Activated CD4-positive, alpha-beta T cell treated with anti-CD3 and anti-CD28 coated beads for 1 hour (primary cell): ENCODE data around the gene NDE1.

Experiments
- DNase-seq: peaks from one replicate; pipeline ENCODE4 v3.0.0-alpha.2; 2020

The NDE1 gene

DNA sequence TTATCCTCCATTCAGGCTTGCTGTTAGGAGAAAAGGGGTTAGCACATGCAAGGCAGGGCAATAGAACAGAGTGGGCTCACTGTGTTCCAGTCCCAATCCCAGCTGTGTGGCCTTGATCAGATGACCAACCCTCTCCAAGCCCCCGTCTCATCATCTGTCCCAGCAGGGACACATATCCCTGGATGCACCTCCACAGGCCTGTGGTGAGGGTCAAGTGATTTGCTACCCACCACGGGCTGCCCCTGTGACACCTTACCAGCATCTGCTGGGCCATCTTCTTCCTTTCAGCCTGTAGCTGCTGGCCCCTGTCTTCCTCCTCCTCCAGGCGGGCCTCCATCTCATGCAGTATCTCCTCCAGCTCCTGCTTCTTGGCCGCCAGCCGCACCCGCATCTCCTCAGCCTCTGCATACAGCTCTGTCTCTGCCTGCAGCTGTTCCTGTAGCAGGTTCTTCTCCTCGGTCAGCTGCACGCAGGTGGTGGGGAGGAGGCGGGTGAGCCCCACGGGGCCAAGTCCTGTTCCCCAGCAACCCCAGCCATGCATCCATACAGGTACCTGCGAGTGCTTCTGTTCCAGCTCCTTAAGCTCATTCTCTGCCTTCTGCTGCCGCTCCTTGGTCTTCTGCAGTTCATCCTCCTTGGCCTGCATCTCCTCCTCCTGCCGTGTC lies 91.3 kb downstream of the NDE1 start:
- DNase-seq = no peak

DNA sequence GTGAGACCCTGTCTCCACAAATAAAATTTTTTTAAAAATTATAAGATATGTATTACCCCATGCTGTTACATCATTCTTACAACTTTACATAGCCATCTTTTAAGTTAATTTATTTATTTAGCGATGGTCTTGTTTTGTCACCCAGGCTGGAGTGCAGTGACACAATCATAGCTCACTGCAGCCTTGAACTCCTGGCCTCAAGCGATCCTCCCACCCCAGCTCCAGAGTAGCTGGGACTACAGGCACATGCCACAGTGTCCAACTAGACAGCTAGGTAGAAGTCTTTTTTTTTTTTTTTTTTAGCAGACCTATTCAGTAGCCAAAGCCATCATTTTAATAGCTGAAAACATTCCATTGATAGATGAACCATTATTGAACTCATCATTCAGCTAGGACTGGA lies 92.7 kb downstream of the NDE1 start:
- DNase-seq = no peak

DNA sequence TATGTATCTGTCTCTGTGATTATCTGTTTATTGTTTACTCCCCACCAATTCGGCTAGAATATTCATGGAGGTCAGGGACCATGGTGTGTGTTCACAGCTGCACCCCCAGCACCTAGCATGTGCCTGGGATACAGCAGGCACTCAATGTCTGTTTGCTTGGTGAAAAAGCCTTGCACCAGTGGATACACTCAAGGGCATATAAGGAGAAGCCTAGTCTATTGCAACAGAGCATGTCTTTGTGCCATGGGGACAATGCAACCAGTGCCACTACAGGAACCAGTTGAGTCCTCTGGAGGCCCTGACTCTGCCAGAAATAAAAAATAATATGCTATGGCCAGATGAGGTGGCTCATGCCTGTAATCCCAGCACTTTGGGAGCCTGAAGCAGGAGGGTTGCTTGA lies 93.6 kb downstream of the NDE1 start:
- no peak for DNase-seq

DNA sequence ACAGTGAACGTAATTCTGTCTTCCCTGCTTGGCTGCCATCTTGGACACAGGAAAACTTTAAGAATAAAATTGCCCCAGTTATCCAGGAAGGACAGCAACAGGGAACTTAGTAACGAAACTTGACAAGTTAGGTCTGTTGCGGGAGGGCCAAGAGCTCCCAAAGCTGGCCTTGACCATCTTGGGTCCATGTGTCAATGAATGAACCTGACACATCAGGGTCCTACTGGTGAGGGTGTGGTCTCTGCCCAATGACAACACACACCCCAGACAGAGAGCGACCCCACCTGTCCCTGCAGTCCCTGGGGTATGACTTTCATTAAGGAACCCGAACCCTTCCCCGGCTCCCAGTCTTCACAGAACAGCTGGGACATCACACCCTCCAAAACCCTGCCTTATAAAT lies 96.3 kb downstream of the NDE1 start:
- no peak for DNase-seq

DNA sequence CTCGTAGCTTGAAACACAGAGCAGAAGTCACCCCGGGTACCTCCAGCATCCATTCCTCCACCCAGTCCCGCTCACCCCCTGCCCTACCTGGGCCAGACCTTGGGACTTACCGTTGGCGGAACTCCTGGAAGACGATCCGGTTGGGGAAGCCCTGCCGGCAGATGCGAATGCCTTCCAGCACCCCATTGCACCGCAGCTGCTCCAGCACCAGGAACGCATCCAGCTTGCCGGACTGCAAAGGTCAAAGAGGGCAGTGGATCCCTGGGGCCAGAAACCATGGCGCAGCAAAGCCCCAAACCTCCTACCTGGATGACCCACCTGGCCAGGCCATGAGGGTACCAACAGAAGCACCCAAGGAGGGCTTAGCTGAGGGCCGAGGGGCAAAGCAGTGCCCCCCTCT lies 97.9 kb downstream of the NDE1 start:
- DNase-seq = no peak

DNA sequence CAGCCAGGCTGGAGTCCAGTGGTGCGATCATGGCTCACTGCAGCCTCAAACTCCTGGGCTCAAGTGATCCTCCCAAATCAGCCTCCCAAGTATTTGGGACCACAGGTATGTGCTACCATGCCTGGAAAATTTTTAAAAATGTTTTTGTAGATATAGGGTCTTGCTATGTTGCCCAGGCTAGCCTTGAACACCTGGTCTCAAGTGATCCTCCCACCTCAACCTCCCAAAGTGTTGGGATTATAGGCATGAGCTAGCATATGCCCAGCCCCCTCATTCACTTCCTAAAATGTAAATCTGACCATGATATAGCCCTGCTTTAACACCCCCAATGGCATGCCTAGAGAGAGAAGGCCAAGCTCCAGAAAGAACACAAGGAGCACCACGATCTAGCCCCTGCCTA lies 98.6 kb downstream of the NDE1 start:
- DNase-seq = no peak

DNA sequence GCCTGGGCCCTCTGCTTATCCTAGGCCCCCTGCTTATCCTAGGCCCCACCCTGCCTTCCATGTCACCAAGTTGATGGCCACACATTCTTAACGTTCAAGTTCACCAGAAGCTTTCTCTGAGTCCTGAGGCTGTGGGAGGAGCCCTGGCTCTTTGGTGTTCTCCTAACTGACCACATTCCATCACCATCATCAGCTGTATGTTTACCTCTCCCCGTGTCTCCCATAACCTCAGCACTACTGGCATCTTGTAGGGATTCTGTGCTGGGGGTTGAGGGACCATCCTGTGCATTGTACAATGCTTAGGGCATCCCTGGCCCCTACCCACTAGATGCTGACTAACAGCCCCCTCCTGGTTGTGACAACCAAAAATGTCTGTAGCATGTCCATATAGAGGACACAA lies 99.3 kb downstream of the NDE1 start:
- no peak for DNase-seq

DNA sequence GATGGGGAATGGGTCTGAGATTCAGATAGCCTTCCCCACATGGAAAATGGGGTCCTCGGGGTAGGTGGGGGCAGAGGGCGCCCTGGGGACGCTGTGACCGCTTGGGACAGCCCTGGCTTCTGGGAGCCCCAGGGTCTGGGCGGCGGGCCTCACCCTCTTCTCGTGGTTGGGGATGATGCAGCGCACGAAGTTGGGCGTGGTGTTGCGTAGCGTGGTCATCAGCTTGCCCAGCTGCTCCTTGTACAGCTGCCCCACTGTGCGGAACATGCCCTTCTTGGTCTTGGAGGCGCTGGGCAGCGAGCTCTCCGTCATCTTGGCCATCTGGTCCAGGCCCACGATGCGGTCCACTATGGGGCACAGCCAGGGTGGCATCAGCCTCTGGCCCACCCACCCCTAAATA lies 99.9 kb downstream of the NDE1 start:
- no peak for DNase-seq

DNA sequence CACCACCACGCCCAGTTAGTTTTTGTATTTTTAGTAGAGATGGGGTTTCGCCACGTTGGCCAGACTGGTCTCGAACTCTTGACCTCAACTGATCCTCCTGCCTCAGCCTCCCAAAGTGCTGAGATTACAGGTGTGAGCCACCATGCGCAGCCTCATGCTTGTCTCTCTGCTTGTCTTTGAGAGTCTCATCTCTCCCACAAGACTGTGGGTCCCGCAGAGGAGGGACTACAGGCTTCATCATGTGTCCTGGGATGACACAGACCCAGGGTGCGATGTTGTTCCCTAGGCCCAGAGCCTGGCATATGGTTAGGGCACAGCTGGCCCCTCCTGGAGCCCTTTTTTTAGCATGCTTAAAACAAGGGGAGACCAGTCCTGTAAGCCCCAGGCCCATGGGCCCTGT lies 101.9 kb downstream of the NDE1 start:
- no peak for DNase-seq

DNA sequence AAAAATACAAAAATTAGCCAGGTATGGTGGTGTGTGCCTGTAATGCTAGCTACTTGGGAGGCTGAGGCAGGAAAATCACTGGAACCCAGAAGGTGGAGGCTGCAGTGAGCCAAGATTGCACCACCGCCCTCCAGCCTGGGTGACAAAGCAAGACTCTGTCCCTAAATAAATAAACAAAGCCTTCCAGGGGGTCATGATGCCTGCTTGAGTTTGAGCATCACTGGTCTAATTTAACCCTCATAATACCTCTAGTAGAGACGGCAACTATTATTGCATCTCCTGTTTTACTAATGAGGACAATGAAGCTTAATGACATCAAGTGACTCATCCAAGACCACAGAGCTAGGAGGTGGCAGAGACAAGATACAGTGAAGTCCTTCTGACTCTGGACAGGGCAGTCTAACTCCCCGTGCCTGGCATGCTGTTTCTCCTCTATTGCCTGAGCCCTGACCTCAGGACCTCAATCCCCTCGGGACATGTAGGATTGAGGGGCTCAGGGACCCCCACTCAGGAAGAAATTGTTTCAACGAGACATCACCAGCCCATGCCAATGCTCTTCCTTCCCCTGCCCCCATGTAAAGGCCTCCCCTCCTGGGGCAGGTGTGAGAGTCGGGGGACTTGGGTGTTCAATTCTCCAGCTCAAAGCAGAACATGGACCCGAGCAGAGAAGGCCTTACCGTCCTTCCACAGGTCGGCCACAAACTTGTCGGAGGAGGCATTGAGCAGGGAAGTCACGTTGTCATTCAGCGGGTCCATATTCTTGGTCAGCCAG lies 102.9 kb downstream of the NDE1 start:
- no peak for DNase-seq

DNA sequence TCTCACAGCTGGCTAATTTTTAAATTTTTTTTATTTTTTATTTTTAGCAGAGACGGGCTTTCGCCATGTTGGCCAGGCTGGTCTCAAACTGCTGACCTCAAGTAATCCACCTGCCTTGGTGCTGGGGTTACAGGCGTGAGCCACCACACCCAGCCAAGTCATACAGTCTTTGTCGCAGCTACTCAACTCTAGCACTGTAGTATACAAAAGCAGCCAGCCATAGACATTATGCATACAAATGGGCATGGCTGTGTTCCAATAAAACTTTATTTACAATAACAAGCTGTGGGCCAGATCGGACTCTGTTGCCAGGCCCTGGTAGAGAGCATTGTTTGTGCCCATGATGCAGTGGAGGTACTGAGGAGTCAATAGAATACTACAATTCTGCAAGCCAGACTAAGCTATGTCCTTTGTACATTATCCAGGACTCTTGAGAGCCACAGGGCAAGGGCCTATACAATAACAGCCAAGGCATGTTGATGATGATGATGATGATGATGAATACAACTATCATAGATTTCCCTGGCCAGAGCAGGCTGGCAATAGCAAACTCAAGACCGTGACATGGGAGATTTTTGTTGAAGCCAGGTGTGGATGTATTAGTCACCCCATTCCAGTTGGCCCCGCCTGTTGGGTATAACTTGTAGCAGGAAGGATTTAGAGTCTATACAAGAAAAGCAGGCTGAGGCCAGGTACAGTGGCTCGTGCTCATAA lies 104.9 kb downstream of the NDE1 start:
- DNase-seq = no peak

DNA sequence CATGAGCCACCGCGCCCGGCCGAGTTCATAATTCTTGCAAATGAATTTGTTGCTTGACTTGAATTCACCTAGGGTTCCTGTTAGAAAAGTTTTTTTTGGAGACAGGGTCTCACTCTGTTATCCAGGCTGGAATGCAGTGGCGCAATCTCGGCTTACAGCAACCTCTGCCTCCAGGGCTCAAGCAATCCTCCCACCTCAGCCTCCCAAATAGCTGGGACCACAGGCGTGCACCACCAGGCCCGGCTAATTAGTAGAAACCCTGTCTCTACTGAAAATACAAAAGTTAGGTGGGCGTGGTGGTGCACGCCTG lies 107.0 kb downstream of the NDE1 start:
- no peak for DNase-seq

DNA sequence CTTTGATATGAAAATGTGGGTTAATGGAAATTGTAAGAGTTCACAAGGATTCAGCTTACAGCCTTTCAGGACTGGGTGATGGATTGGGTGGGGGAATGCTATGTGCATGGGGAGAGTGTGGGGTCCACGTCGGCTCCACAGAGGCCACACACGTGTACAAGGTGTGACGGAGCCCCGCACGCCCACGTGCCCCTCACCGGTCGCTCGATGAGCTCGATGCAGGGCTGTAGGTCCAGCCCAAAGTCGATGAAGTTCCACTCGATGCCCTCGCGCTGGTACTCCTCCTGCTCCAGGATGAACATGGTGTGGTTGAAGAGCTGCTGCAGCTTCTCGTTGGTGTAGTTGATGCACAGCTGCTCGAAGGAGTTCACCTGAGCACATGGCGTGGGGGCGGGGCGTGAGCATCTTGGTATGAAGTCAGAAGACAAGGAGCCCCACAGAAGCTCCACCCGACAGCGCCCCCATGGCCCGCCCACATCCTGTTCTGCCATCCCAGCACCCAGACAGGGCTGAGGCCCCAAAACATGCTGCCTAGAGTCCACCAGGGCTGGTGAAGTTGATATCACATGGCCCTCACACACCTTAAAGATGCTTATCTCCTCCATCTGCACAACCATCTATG lies 107.7 kb downstream of the NDE1 start:
- no peak for DNase-seq

DNA sequence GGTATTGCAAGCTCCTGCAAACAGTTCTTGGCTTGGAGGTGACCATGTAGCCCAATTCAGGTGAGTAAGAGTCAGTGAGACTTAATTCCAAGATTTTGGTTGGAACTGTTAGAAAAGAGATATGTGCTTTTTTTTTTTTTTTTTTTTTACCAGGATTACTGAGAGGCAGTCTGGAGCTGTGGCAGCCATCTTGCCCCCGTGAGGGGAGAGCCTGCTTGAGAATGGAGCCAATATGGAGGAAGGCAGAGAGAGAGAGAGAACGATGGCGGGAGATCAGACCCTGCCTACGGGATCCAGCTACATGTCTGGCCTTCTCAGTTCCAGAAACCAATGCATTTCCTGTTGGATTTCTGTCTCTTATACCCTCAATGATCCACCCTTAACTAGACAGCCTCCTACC lies 109.0 kb downstream of the NDE1 start:
- DNase-seq = no peak

DNA sequence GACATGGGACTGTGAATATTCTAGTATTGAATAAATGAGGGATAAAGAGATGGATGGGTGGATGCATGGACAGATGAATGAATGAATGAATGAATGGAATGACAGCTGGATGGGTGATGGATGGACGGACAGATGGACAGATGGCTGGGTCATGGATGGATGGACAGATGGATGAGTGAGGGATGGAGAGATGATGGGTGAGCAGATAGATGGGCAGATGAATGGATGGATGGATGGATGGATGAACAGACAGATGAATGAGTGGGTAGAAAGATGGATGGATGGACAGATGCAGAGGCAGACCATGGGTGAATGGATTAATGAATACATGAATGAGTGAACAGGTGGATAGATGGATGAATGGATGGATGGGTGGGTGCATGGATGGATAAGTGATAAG lies 110.1 kb downstream of the NDE1 start:
- DNase-seq = no peak

DNA sequence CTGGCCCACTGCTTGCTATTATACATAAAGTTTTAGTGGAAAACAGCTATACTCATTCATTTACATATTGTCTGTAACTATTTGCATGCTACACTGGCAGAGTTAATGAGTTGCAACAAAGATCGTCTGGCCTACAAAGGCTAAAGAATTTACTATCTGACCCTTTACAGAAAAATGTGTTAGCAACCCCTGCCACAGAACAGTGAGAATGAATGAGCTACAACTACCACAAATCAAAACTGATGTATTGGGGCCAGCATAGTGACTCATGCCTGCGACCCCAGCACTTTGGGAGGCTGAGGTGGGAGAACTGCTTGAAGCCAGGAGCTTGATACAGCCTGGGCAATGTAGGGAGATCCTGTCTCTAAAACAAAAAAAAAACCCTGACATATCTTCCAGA lies 114.1 kb downstream of the NDE1 start:
- no peak for DNase-seq

DNA sequence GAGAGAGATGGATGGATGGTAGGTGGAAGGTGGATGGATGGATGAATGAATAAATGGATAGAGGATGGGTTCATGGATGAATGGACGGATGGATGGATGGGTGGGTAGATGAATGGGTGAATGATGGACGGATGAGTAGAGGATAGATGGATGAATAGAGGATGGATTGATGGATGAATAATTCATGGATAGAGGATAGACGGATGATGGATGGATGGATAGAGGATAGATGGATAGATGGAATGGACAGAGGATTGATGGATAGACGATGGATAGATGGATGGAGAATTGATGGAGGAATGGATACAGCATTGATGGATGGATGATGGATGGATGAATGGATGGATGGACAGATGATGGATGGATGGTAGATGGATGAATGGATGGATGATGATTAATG lies 115.1 kb downstream of the NDE1 start:
- no peak for DNase-seq

DNA sequence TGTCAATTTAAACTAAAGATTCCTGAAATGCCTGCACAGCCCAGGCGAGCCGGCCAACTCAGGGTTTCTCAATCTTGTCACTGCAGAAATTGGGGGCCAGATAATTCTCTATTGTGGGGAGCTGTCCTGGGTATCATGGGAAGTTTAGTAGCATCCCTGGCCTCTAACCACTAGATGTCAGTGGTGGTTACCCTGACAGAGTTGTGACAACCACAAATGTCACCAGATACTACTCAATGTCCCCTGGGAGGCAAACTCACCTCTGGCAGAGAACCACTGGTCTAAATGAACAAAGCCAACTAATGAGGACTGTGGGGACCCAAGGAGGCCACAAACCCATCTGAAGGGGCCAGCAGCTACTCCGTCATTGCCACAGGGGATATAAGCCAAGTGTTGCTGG lies 115.8 kb downstream of the NDE1 start:
- DNase-seq = no peak

DNA sequence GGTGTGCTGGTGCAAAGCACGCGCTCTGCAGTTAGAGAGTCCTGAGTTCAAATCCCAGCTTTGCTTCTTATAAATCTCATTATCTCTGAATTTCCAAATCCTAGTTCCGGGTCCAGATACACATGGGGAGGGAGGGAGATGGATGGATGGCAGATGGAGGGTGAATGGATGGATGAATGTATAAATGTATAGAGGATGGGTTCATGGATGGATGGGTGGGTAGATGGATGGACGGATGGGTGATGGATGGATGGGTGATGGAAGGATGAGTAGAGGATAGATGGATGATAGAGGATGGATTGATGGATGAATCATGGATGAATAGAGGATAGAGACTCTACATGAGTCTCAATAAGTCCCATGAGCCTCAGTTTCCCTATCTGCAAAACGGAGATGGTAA lies 116.9 kb downstream of the NDE1 start:
- no peak for DNase-seq

DNA sequence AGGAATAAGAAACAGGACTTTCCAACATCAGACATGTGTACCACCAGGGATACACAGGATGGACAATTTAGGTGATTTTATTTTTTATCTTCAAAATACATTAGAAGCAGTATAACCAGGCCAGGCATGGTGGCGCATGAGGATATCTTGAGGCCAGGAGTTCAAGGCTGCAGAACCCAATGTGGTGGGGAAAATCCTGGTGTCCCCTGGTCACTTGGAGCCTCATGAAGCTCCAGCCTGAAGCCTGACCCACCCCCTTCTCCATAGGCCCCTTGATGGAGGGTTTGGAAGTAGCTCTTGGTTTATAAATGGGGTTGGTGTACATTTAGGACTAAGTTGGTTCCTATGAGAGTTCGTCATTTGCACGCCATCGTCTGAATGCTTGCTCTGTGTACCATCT lies 118.2 kb downstream of the NDE1 start:
- no peak for DNase-seq

DNA sequence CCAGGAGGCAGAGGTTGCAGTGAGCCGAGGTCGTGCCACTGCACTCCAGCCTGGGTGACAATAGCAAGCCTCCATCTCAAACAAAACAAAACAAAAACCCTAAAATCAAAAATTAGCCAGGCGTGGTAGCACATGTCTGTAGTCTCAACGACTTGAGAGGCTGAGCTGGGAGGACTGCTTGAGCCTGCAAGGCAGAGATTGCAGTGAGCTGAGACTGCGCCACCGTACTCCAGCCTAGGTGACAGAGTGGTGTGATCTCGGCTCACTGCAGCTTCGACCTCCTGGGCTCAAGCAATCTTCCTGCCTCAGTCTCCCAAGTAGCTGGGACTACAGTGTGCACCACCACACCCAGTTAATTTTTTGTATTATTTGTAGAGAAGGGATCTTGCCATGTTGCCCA lies 119.2 kb downstream of the NDE1 start:
- no peak for DNase-seq

DNA sequence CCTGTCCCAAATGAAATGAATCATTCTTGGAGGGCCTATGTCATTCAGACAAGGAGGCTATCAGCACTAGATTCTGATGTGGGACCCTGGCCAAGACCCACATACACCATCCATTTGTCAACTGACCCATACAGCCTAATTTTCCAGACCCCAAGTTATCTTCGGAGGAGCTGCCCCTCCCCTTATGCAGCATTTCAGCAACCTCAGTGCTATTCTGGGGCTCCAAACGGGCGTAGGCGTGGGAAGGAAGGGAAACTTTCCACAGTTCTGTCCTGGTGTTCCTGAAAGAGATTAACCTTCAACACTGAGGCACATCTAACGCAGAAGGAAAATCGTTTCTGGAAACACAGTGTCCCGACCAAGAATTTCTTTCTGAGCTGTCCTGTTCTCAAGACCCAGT lies 120.1 kb downstream of the NDE1 start:
- DNase-seq = no peak

DNA sequence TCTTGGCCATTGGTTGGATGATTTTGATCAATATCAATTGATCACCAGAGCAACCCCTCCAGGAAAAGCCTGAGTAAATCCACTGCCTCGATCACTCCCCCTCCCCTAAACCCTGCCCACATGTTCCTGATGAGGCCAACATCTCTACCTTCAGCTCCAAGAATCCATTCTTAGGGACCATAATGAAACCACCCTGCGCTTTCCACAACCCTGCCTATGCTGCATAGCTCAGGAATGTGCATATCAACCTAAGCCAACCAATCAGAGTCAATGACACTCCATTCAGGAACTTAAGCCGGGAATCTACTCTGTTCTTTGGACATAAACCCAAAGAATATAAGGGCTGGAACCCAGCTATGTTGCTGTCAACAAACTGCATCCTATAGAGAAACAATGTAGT lies 120.5 kb downstream of the NDE1 start:
- no peak for DNase-seq

DNA sequence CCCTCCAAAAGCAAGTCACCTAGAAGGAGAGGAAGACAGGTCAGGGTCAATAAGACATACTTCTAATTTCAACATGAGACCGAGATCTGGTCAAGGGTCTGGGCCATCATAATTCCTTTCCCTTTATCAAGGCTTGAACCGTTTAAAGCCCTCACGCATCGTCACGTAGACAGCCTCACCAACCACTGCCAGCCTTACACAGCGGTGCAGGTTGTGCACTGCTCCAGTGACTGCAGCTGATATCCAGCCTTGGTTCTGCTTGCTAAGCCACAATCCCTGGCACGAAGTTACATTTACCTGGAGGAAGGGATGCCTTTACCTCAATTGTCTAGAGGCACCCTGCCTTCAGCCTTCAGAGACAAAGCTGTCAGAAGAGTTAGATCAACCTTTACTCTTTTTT lies 121.6 kb downstream of the NDE1 start:
- no peak for DNase-seq
